ENCODE data around the gene FTSJ1.

DNA sequence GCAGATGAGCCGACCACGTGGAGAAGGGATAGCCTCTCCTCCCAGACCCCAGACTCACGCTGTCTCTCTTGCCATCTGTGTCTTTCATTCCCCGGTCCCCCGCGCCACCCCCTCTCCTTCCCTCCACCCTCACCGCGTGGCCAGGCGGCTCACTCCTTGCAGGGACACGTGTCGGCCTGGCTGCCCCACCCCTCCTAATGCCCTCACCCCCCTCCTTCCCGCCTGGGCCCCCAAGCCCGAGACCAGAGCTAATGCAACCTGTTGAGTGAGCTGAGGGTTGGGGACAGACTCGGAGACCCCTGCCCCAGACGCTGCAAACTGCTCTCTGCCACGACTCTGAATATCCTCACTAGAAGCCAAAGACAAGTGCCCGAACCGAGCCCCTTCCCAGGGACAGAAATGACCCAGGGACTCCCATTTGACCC, 7.7 kb upstream of the FTSJ1 start:
- TF ChIP-seq, protein P1, sequence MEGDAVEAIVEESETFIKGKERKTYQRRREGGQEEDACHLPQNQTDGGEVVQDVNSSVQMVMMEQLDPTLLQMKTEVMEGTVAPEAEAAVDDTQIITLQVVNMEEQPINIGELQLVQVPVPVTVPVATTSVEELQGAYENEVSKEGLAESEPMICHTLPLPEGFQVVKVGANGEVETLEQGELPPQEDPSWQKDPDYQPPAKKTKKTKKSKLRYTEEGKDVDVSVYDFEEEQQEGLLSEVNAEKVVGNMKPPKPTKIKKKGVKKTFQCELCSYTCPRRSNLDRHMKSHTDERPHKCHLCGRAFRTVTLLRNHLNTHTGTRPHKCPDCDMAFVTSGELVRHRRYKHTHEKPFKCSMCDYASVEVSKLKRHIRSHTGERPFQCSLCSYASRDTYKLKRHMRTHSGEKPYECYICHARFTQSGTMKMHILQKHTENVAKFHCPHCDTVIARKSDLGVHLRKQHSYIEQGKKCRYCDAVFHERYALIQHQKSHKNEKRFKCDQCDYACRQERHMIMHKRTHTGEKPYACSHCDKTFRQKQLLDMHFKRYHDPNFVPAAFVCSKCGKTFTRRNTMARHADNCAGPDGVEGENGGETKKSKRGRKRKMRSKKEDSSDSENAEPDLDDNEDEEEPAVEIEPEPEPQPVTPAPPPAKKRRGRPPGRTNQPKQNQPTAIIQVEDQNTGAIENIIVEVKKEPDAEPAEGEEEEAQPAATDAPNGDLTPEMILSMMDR (IDR thresholded peaks at IDR 0.05; ENCODE audit: poor library complexity, severe bottlenecking), result no peak
- TF ChIP-seq POLR2AphosphoS5 (IDR thresholded peaks at IDR 0.05), result no peak
- TF ChIP-seq, protein P2, sequence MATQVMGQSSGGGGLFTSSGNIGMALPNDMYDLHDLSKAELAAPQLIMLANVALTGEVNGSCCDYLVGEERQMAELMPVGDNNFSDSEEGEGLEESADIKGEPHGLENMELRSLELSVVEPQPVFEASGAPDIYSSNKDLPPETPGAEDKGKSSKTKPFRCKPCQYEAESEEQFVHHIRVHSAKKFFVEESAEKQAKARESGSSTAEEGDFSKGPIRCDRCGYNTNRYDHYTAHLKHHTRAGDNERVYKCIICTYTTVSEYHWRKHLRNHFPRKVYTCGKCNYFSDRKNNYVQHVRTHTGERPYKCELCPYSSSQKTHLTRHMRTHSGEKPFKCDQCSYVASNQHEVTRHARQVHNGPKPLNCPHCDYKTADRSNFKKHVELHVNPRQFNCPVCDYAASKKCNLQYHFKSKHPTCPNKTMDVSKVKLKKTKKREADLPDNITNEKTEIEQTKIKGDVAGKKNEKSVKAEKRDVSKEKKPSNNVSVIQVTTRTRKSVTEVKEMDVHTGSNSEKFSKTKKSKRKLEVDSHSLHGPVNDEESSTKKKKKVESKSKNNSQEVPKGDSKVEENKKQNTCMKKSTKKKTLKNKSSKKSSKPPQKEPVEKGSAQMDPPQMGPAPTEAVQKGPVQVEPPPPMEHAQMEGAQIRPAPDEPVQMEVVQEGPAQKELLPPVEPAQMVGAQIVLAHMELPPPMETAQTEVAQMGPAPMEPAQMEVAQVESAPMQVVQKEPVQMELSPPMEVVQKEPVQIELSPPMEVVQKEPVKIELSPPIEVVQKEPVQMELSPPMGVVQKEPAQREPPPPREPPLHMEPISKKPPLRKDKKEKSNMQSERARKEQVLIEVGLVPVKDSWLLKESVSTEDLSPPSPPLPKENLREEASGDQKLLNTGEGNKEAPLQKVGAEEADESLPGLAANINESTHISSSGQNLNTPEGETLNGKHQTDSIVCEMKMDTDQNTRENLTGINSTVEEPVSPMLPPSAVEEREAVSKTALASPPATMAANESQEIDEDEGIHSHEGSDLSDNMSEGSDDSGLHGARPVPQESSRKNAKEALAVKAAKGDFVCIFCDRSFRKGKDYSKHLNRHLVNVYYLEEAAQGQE (IDR thresholded peaks at IDR 0.05; ENCODE audit: borderline replicate concordance), result no peak
- TF ChIP-seq EZH2 (IDR thresholded peaks at IDR 0.05; ENCODE audit: borderline replicate concordance, insufficient read depth, low read length, poor library complexity, severe bottlenecking), result no peak
- no peak for TF ChIP-seq RAD21 (conservative IDR thresholded peaks at IDR 0.05)
- TF ChIP-seq EP300 (conservative IDR thresholded peaks at IDR 0.05; ENCODE audit: poor library complexity, severe bottlenecking), result no peak

Data from neural cell (in vitro differentiated cells).